Lower leg skin (tissue), 4 donors: ENCODE data around the gene SLC27A4. TPM values are rescaled to one million over a fixed set of nuclear protein-coding genes. Genes with fewer than 3 reads are reported as not detected.

Experiments used
- DNase-seq, 2 donors: peaks; one replicate each; pipeline ENCODE4 v3.0.0-alpha.2; 2019; ENCODE audit warnings: low spot score in 2 of 2
- H3K4me3 ChIP-seq: fragments of 200-600 bp; sonication (generic); 2 replicates; pipeline ENCODE4 v1.5.1; 2017; ENCODE audit warnings: mild to moderate bottlenecking, low read depth; ENCODE audit not compliant: poor library complexity, severe bottlenecking
- CTCF ChIP-seq, 3 donors: fragments of 450-650 bp; IDR thresholded peaks; one replicate each; pipeline ENCODE4 v1.5.1; 2016; ENCODE audit warnings: antibody characterized with exemption in 3 of 3, mild to moderate bottlenecking in 3 of 3, moderate library complexity in 2 of 3
- POLR2A ChIP-seq, 2 donors: fragments of 450-650 bp; IDR thresholded peaks; one replicate each; pipeline ENCODE4 v1.6.1; 2016 to 2017; ENCODE audit warnings: antibody characterized with exemption in 2 of 2, mild to moderate bottlenecking in 1 of 2, moderate library complexity in 1 of 2
- WGBS, 2 donors: methylation state at CpG; one replicate each; pipeline ENCODE4 v1.1.5; 2018; 5-methylcytosine and 5-hydroxymethylcytosine counted together
- intact Hi-C: fragments of 100-400 bp; cut with DNase I; formaldehyde crosslinking; loops from one replicate; pipeline ENCODE4 v1.15.0; 2023; ENCODE audit warnings: low total_unique reads
- total RNA-seq, 4 donors: library from RNA; depleted of rRNA; stranded (reverse); fragments of >200 nt; gene quantifications; one replicate each; pipeline ENCODE4 v1.1.0, GENCODE V29; 2016

The SLC27A4 gene
- total RNA-seq, 4 donors from 2014 or later = 64.7 to 105 (median 73.3) TPM

GRCh38 chr9:128390813-128391711 is 50.7 kb downstream of the SLC27A4 start:
- TF ChIP-seq CTCF (IDR thresholded peaks at IDR 0.05) = no peak
- TF ChIP-seq POLR2A (IDR thresholded peaks at IDR 0.05) = no peak
- no peak for DNase-seq
- intact Hi-C loops = no loop called here
- H3K4me3 ChIP-seq = no peak overlapping the region
- WGBS, 2 donors = 83 to 84% methylated on average over 8 of the region's 8 CpGs

- no peak for TF ChIP-seq POLR2A (IDR thresholded peaks at IDR 0.05)
- no peak for TF ChIP-seq CTCF (IDR thresholded peaks at IDR 0.05)
- no peak overlapping the region for H3K4me3 ChIP-seq
- DNase-seq = no peak
- 89 to 93% methylated on average over 21 of the region's 21 CpGs for WGBS, 2 donors
- intact Hi-C loops = no loop called here
Observed at GRCh38 chr9:128391956-128392301, 51.6 kb downstream of the SLC27A4 start.

GRCh38 chr9:128392302-128393144 is 52.2 kb downstream of the SLC27A4 start:
- intact Hi-C loops = no loop called here
- DNase-seq = no peak

GRCh38 chr9:128393145-128393775 is 52.9 kb downstream of the SLC27A4 start:
- no peak for TF ChIP-seq CTCF (IDR thresholded peaks at IDR 0.05)
- no peak for TF ChIP-seq POLR2A (IDR thresholded peaks at IDR 0.05)
- no peak for DNase-seq
- intact Hi-C loops = no loop called here
- no peak overlapping the region for H3K4me3 ChIP-seq
- 86 to 87% methylated on average over 52 to 56 of the region's 56 CpGs for WGBS, 2 donors

More at GRCh38 chr9:128392302-128393144, 52.2 kb downstream of the SLC27A4 start:
- TF ChIP-seq CTCF (IDR thresholded peaks at IDR 0.05) (no peak), POLR2A (IDR thresholded peaks at IDR 0.05) (no peak)
- H3K4me3 ChIP-seq = no peak overlapping the region
- WGBS, 2 donors = 87 to 89% methylated on average over 65 to 76 of the region's 88 CpGs

- TF ChIP-seq CTCF (IDR thresholded peaks at IDR 0.05) (no peak), POLR2A (IDR thresholded peaks at IDR 0.05) (no peak)
- intact Hi-C loops = no loop called here
- H3K4me3 ChIP-seq = no peak overlapping the region
- DNase-seq = no peak
- 54 to 83% methylated on average over 2 to 7 of the region's 7 CpGs for WGBS, 2 donors
Observed at GRCh38 chr9:128393970-128394369, 53.6 kb downstream of the SLC27A4 start.
